HepG2 (cell line): Measurements from ENCODE around the gene TBC1D22A.

ENCODE experiments used
- BHLHE40 ChIP-seq: IDR thresholded peaks from 2 replicates; pipeline ENCODE4 v1.6.1; 2011; ENCODE audit warnings: low read length, improper control_type of control experiment
- CTCF ChIP-seq: sonication (generic); formaldehyde crosslinking; IDR thresholded peaks from 2 replicates; pipeline ENCODE4 v1.5.0; 2020; ENCODE audit warnings: mild to moderate bottlenecking, missing genetic modification reagents, moderate library complexity
- FOXM1 ChIP-seq: sonication (generic); formaldehyde crosslinking; IDR thresholded peaks from 2 replicates; pipeline ENCODE4 v1.5.0; 2020; ENCODE audit warnings: missing genetic modification reagents
- MEIS2 ChIP-seq: sonication (generic); formaldehyde crosslinking; IDR thresholded peaks from 2 replicates; pipeline ENCODE4 v1.9.0; 2021; ENCODE audit warnings: mild to moderate bottlenecking, missing genetic modification reagents
- MYNN ChIP-seq: sonication (generic); formaldehyde crosslinking; IDR thresholded peaks from 2 replicates; pipeline ENCODE4 v1.4.0; 2020; ENCODE audit warnings: mild to moderate bottlenecking, low read depth, missing genetic modification reagents
- MZF1 ChIP-seq: sonication (generic); formaldehyde crosslinking; IDR thresholded peaks from 2 replicates; pipeline ENCODE4 v1.8.1; 2023; ENCODE audit warnings: mild to moderate bottlenecking, missing genetic modification reagents, borderline replicate concordance
- RBFOX2 ChIP-seq: fragments of 200-400 bp; formaldehyde crosslinking; IDR thresholded peaks from 2 replicates; pipeline ENCODE4 v1.6.1; 2017; ENCODE audit warnings: low read depth, mild to moderate bottlenecking, low read length
- SMC3 ChIP-seq: IDR thresholded peaks from 2 replicates; pipeline ENCODE4 v1.6.1; 2011; ENCODE audit warnings: low read length, improper control_type of control experiment

DNA sequence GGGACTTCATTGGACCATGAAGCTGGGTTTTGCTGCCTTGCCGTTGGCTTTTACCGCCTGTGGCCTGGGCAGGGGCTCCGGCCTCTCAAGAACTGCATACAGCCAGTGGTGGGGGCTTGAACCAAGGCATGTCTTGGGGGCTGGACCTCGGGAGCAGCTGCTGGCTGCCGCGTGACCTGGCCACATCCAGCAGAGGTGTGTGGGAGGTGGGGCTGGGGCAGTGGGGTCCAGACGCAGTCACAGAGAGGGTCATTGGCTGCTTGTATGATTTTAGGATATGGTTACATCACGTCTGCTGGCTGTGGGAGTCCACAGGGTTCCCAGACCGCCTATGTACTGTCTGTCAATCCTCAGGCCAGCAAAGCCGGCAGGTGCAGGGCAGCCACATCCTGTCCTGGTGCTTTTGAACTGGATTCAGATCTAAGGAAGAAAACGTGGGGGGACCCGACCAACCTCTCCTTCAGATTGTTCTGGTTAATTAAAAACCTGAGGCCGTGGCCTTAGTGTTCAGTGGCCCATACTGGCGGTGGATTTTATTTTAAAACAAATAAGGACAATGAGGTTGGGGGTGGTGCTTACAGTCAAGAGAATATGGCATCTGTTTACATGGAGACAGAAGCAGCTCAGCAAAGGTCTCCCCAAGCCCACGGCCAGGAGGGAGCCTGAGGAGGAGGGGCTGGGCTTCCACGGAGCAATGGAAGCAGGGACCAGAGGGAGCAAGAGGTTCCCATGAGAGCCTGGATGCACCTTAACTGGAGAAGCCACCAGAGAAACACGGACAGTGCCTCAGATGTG, 426.0 kb downstream of the TBC1D22A start:
- TF ChIP-seq MEIS2 (no peak), RBFOX2 (no peak), FOXM1 (CRISPR knock-in tag) (no peak), BHLHE40 (no peak), MYNN (no peak), CTCF (CRISPR knock-in tag) (no peak), MZF1 (CRISPR knock-in tag) (no peak), SMC3 (no peak)
